ENCODE data around the gene NTMT2.

Gene NTMT2

DNA sequence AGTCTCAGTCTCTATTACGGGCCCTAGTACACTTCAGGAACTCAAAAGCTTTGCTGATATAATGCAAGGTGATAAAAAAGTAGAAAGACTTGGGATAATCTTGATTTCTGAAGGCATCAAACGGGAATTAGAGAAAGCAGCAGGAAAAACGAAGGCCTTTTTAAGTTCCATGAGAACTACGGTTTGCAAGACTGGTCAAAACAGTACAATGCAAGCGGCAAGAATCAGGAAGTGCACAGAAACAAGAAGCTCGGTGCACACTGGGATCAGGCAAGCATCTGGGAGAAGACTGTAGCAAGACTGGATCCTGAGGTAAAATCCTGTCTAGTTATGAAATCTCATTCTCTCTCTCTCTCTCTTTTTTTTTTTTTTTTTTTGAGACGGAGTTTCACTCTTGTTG, 28.6 kb downstream of the NTMT2 start:
- no peak for TF ChIP-seq EP300 (IDR thresholded peaks at IDR 0.05; ENCODE audit: borderline replicate concordance)
- TF ChIP-seq RAD21 (IDR thresholded peaks at IDR 0.05; ENCODE audit: low read depth), result no peak
- no peak for TF ChIP-seq EGR1 (IDR thresholded peaks at IDR 0.05)
- TF ChIP-seq TAF1 (IDR thresholded peaks at IDR 0.05; ENCODE audit: low read depth), result no peak
- no peak for TF ChIP-seq FOXM1 (IDR thresholded peaks at IDR 0.05; ENCODE audit: borderline replicate concordance, low read depth)
- TF ChIP-seq REST (IDR thresholded peaks at IDR 0.05; ENCODE audit: low read depth), result no peak
- no peak for TF ChIP-seq ZBTB7A (IDR thresholded peaks at IDR 0.05; ENCODE audit: low read depth)
- TF ChIP-seq, protein P1, sequence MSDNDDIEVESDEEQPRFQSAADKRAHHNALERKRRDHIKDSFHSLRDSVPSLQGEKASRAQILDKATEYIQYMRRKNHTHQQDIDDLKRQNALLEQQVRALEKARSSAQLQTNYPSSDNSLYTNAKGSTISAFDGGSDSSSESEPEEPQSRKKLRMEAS (IDR thresholded peaks at IDR 0.05), result no peak
- no peak for TF ChIP-seq TEAD4 (IDR thresholded peaks at IDR 0.05)
- TF ChIP-seq TCF12 (IDR thresholded peaks at IDR 0.05; ENCODE audit: low read depth), result no peak

DNA sequence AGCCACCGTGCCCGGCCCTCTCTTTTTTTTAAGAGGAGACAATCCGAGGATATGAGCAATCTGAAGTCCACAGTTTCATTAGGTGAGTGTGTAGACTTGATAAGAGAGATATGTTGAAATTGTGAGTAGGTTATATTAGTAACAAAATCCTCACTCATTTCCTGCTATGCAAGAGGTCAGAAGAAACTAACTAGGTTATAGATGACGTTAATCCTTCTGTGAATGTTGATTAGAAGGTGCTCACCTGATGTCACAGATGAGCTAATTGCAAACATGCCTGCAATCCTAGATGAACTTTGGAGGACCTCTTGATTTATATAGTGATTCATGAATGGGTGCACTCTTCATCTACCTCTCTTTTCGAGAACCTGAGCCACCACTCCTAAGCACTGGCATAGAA, 29.3 kb downstream of the NTMT2 start:
- TF ChIP-seq, protein P1 (IDR thresholded peaks at IDR 0.05), result no peak
- TF ChIP-seq RAD21 (IDR thresholded peaks at IDR 0.05; ENCODE audit: low read depth), result no peak
- no peak for TF ChIP-seq CREB1 (IDR thresholded peaks at IDR 0.05; ENCODE audit: low read depth)
- TF ChIP-seq NFIC (IDR thresholded peaks at IDR 0.05), result no peak
- TF ChIP-seq EP300 (IDR thresholded peaks at IDR 0.05; ENCODE audit: borderline replicate concordance), result no peak
- TF ChIP-seq REST (IDR thresholded peaks at IDR 0.05; ENCODE audit: low read depth), result no peak
- no peak for TF ChIP-seq USF1 (IDR thresholded peaks at IDR 0.05)
- no peak for TF ChIP-seq CEBPB (IDR thresholded peaks at IDR 0.05)
- TF ChIP-seq TAF1 (IDR thresholded peaks at IDR 0.05; ENCODE audit: low read depth), result no peak
- TF ChIP-seq EGR1 (IDR thresholded peaks at IDR 0.05), result no peak
- TF ChIP-seq TEAD4 (IDR thresholded peaks at IDR 0.05), result no peak

DNA sequence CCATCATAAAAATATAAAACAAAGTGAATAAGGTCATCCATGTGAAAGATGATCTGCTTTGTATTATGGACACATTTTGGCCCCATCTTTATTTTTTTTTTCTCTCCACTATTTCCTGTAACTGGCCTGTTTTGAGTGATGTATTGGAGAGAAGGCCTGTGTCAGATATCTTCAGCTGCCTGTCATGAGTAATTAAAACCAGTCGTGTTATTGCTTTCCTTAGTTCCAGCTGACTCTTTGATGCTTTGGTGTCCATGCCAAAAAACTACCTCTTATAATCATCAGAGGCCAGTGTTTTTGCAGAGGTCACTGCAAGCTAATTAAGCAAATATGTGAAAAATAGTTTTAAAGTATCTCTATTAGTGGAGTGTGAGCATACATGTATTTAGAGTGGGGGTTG, 29.7 kb downstream of the NTMT2 start:
- TF ChIP-seq, protein P1 (IDR thresholded peaks at IDR 0.05), result no peak
- TF ChIP-seq TEAD4 (IDR thresholded peaks at IDR 0.05), result no peak

- no peak for TF ChIP-seq NFIC (IDR thresholded peaks at IDR 0.05)
- no peak for TF ChIP-seq TAF1 (IDR thresholded peaks at IDR 0.05; ENCODE audit: low read depth)
- no peak for TF ChIP-seq FOXM1 (IDR thresholded peaks at IDR 0.05; ENCODE audit: borderline replicate concordance, low read depth)
- TF ChIP-seq CREB1 (IDR thresholded peaks at IDR 0.05; ENCODE audit: low read depth), result no peak
- no peak for TF ChIP-seq EGR1 (IDR thresholded peaks at IDR 0.05)
- TF ChIP-seq USF1 (IDR thresholded peaks at IDR 0.05), result no peak
- TF ChIP-seq EP300 (IDR thresholded peaks at IDR 0.05; ENCODE audit: borderline replicate concordance), result no peak
- no peak for TF ChIP-seq ZBTB7A (IDR thresholded peaks at IDR 0.05; ENCODE audit: low read depth)
- TF ChIP-seq REST (IDR thresholded peaks at IDR 0.05; ENCODE audit: low read depth), result no peak
- TF ChIP-seq, protein P1 (IDR thresholded peaks at IDR 0.05), result no peak
- no peak for TF ChIP-seq YY1 (IDR thresholded peaks at IDR 0.05; ENCODE audit: low read depth)
- TF ChIP-seq RAD21 (IDR thresholded peaks at IDR 0.05; ENCODE audit: low read depth), result no peak
- no peak for TF ChIP-seq TCF12 (IDR thresholded peaks at IDR 0.05; ENCODE audit: low read depth)
- TF ChIP-seq TEAD4 (IDR thresholded peaks at IDR 0.05), result no peak
- no peak for TF ChIP-seq CEBPB (IDR thresholded peaks at IDR 0.05)
These were observed 31.0 kb downstream of the NTMT2 start for GRCh38 chr1:170176772-170177171.
